Heart left ventricle (tissue), 16 donors: ENCODE results near the gene PDE10A. TPM values are rescaled to one million over a fixed set of nuclear protein-coding genes. Genes with fewer than 3 reads are reported as not detected.
"Not testable (repeated sequence)": the region's sequence is repeated elsewhere in the genome, so short reads cannot be mapped to it uniquely, and the experiment has no call there.

Source experiments
- ATAC-seq, 4 donors: fragments of 200-7000 bp; cut with Tn5 transposase; one replicate each; pipeline ENCODE4 v1.9.1; 2020 to 2022; ENCODE audit warnings: moderate library complexity in 4 of 4, mild to moderate bottlenecking in 3 of 4, moderate number of reproducible peaks in 1 of 4
- DNase-seq, 5 donors: peaks; one replicate each; pipeline ENCODE4 v3.0.0-alpha.2; 2020
- H3K27ac ChIP-seq, 12 donors: fragments of 200-600 bp; sonication (generic) in 4 of 12; one replicate each; pipeline versions ENCODE4 v1.5.0 to v1.8.0; 2016 to 2022; ENCODE audit warnings: mild to moderate bottlenecking in 2 of 12
- H3K27me3 ChIP-seq, 9 donors: fragments of 200-600 bp; sonication (generic) in 2 of 9; one replicate each; pipeline versions ENCODE4 v1.5.1 to v1.8.0; 2016 to 2022; ENCODE audit warnings: mild to moderate bottlenecking in 3 of 9
- H3K36me3 ChIP-seq, 9 donors: fragments of 200-600 bp; sonication (generic) in 2 of 9; one replicate each; pipeline versions ENCODE4 v1.5.0 to v1.8.0; 2018 to 2022; ENCODE audit warnings: mild to moderate bottlenecking in 2 of 9
- H3K4me1 ChIP-seq, 12 donors: fragments of 200-600 bp; sonication (generic) in 4 of 12; one replicate each; pipeline versions ENCODE4 v1.5.0 to v1.8.0; 2016 to 2022; ENCODE audit warnings: mild to moderate bottlenecking in 3 of 12
- H3K4me3 ChIP-seq, 12 donors: fragments of 200-600 bp; sonication (generic) in 4 of 12; one replicate each; pipeline versions ENCODE4 v1.5.0 to v1.8.0; 2017 to 2022; ENCODE audit warnings: mild to moderate bottlenecking in 9 of 12, moderate library complexity in 4 of 12
- H3K9me3 ChIP-seq, 12 donors: fragments of 200-600 bp; sonication (generic) in 4 of 12; one replicate each; pipeline versions ENCODE4 v1.5.0 to v1.8.0; 2016 to 2022; ENCODE audit warnings: mild to moderate bottlenecking in 1 of 12
- POLR2A ChIP-seq, 2 donors: fragments of 450-650 bp; IDR thresholded peaks; one replicate each; pipeline ENCODE4 v1.6.1; 2017; ENCODE audit warnings: antibody characterized with exemption in 2 of 2, mild to moderate bottlenecking in 2 of 2, moderate library complexity in 2 of 2
- WGBS, 4 donors: extraction: QIAGEN DNeasy Blood & Tissue Kit in 2 of 4; methylation state at CpG; one replicate each; pipeline versions ENCODE4 v1.1.5 to v1.1.7; 2013 to 2018; 5-methylcytosine and 5-hydroxymethylcytosine counted together
- intact Hi-C, 10 donors: fragments of 100-400 bp; cut with DNase I; formaldehyde crosslinking; loops; one replicate each; pipeline versions ENCODE4 v1.11.1 to v1.14.2; 2022
- polyA plus RNA-seq, 2 donors: library from polyadenylated mRNA; stranded (reverse); fragments of 200-250 nt; gene quantifications; one replicate each; pipeline ENCODE4 v1.2.3, GENCODE V29; 2013
- total RNA-seq, 9 donors: library from RNA; depleted of rRNA in 2 of 9; stranded (reverse); fragments of >200 nt in 2 of 9; fragmentation: NEBNext Ultra II Directional in 3 of 9; extraction: Animal tissue kit (Norgen Biotek cat#: 25700) in 3 of 9; gene quantifications; one replicate each; pipeline versions ENCODE4 v1.1.0 to v1.2.4, GENCODE V29; 2016 to 2023
- TF ChIP-seq, protein P1 (sequence below), 12 donors: fragments of 200-600 bp; sonication (generic) in 4 of 12; IDR thresholded peaks; one replicate each; pipeline versions ENCODE4 v1.5.0 to v1.8.0; 2018 to 2022; ENCODE audit warnings: antibody characterized with exemption in 12 of 12, mild to moderate bottlenecking in 5 of 12
- donor health status: ischemic (EF 13 %, LVEDD 7.1; RV severe dilation, severe dysfunction).
- donor health status: healthy with polysubstance abuse.
- donor health status: DM: no; HTN: yes; CAD: no.
- donor health status: DM: no; HTN: no; CAD: no.
- donor health status: ischemic (EF 25% LVEDD 6.9; RV normal size, moderate dysfunction).
- donor health status: ischemic (EF 25% LVEDD 5.7; RV mildly dilated, moderate dysfunction).
- donor health status: healthy.
- donor health status: DM: yes; HTN: yes; CAD: no.
- donor health status: ischemic (EF 35%, LVEDD 5.7; RV mildly dilated, moderate dysfunction).
- donor health status: nonischemic (EF 11% LVEDD 7.7; RV severe dilation, severe dysfunction).
- donor health status: DM: yes; HTN: yes; CAD: no.
- donor health status: PGD.
- donor health status: ischemic (EF 29% LVEDD 5.4; RV normal size, mild dysfunction).
- donor health status: nonischemic (EF 23%, LVEDD 6.1; RV moderate dilation, normal function).

PDE10A gene
- total and polyA plus RNA-seq, 11 donors = 4.2 to 22.4 (median 12.8) TPM

DNA sequence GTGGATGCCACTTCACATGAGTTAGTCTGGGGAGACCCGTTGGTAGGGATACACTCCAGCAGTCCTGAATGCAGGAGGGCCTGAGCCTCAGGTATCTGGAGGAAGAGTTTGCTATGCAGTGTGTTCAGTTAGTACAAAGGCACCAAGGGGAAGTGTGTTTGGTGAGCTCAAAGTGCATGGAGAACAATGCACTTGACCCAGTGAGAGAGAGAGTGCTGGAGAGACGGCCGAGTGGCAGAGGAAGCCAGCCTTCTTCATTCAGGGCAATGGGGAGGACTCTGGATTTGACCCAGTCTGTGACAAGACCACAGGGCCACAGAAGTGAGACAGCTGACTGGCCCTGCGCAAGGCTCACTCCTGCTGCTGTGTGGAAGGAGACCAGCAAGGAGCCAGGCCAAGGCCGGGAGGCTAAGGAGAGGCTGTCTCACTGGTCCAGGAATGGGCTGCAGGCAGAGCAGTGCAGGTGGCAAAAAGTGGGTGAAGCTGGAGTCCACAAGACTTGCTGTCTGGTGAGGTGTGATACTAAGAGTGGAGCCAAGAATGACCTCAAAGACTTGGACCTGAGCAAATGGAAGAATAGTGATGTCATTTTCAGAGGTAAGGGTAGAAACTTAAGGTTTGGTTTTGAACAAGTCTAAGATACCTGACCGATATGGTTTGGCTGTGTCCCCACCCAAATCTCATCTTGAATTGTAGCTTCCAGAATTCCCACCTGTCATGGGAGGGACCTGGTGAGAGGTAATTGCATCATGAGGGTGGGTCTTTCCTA is 38.0 kb downstream of the PDE10A start:
- H3K36me3 ChIP-seq = no peaks in the 10 kb centered on the region
- no peaks in the 10 kb centered on the region for H3K27me3 ChIP-seq
- no peaks in the 10 kb centered on the region for H3K9me3 ChIP-seq
- intact Hi-C loops = no loop called here
- WGBS, 4 donors = 90 to 95% (median 95%) methylated on average over 6 of the region's 6 CpGs
- H3K4me1 ChIP-seq = peaks cover 0 to 13% (median 0%) of the 10 kb centered on the region in 12 donors
- no peak overlapping the region for H3K4me3 ChIP-seq
- ATAC-seq (peak in 1 of 4 donors; percentile 47), DNase-seq (no peak)
- no peak overlapping the region for H3K27ac ChIP-seq
- TF ChIP-seq, protein P1, sequence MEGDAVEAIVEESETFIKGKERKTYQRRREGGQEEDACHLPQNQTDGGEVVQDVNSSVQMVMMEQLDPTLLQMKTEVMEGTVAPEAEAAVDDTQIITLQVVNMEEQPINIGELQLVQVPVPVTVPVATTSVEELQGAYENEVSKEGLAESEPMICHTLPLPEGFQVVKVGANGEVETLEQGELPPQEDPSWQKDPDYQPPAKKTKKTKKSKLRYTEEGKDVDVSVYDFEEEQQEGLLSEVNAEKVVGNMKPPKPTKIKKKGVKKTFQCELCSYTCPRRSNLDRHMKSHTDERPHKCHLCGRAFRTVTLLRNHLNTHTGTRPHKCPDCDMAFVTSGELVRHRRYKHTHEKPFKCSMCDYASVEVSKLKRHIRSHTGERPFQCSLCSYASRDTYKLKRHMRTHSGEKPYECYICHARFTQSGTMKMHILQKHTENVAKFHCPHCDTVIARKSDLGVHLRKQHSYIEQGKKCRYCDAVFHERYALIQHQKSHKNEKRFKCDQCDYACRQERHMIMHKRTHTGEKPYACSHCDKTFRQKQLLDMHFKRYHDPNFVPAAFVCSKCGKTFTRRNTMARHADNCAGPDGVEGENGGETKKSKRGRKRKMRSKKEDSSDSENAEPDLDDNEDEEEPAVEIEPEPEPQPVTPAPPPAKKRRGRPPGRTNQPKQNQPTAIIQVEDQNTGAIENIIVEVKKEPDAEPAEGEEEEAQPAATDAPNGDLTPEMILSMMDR (IDR thresholded peaks at IDR 0.05) = no peak
- TF ChIP-seq POLR2A (IDR thresholded peaks at IDR 0.05) = no peak

DNA sequence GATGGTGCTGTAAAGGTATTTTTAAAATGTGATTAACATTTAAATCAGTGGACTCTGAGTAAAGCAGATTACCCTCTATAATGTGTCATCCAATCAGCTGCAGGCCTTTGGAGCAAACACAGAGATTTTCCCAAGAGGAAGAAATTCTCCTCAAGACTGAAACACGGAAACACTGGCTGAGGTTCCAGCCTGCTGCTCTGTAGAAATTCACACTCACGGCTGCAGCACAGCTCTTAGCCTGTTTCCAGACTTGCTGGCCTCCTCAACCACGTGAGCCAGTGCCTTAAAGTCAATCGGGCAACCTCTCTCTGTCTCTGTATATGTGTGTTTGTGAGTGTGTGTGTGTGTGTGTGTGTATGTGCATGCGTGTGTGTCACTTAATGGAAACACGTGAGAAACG is 41.1 kb downstream of the PDE10A start:
- H3K4me3 ChIP-seq = no peak overlapping the region
- peak in 1 of 4 donors; percentile 26 for ATAC-seq

DNA sequence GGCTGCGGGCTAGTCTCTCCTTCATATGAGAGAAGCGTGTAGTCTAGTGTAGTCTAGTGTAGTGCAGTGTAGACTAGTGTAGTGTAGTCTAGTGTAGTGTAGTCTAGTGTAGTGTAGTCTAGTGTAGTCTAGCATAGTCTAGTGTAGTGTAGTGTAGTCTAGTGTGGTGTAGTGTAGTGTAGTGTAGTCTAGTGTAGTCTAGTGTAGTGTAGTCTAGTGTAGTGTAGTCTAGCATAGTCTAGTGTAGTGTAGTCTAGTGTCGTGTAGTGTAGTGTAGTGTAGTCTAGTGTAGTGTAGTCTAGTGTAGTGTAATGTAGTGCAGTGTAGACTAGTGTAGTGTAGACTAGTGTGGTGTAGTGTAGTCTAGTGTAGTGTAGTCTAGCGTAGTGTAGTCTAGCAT is 44.1 kb downstream of the PDE10A start:
- peaks cover 0 to 21% (median 3%) of the 10 kb centered on the region in 12 donors for H3K4me1 ChIP-seq
- not testable (repeated sequence) for H3K4me3 ChIP-seq, H3K27ac ChIP-seq, H3K27me3 ChIP-seq, H3K36me3 ChIP-seq, DNase-seq, H3K9me3 ChIP-seq, ATAC-seq
- 97 to 99% (median 98%) methylated on average over 4 of the region's 4 CpGs for WGBS, 4 donors
- intact Hi-C loops = loop anchor here in 1 of 10 donors (5.0 kb wide), 1 partner anchor 43 kb away; the partner anchor contains the start of gene PDE10A

More for the DNA sequence above, 41.1 kb downstream of the PDE10A start:
- Histone ChIP-seq H3K9me3 (no peaks in the 10 kb centered on the region), H3K4me1 (peaks cover 0 to 15% (median 0%) of the 10 kb centered on the region in 12 donors), H3K36me3 (no peaks in the 10 kb centered on the region), H3K27me3 (no peaks in the 10 kb centered on the region), H3K27ac (no peak overlapping the region)
- TF ChIP-seq, protein P1 (IDR thresholded peaks at IDR 0.05) = no peak
- no peak for TF ChIP-seq POLR2A (IDR thresholded peaks at IDR 0.05)
- no peak for DNase-seq
- intact Hi-C loops = no loop called here
- WGBS, 4 donors = 63 to 80% (median 69%) methylated on average over 7 of the region's 7 CpGs

DNA sequence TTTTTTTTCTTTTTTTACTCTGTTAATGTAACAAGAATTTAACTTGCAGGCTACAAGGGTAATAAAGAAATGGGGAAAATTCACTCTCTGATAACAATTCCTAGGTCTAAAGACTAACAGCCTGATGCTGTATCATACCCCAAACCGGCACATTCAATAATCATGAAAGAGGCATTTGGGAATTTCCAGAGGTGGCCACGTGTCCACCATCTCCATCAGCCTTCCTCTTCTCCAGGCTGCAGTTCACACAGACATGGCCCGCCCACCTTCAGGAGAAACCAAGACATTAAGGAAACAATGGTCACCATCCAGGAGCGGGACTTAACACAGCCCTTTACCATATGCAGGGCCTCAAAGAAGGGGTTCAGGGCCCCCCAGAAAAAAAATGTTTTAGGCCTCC is 44.8 kb downstream of the PDE10A start:
- H3K27me3 ChIP-seq = no peaks in the 10 kb centered on the region
- ATAC-seq (no peak), DNase-seq (no peak)
- H3K9me3 ChIP-seq = no peaks in the 10 kb centered on the region
- intact Hi-C loops = loop anchor here in 1 of 10 donors (5.0 kb wide), 1 partner anchor 44 kb away; the partner anchor contains the start of gene PDE10A
- no peak overlapping the region for H3K4me3 ChIP-seq
- 80 to 85% (median 84%) methylated on average over 4 of the region's 4 CpGs for WGBS, 4 donors
- H3K36me3 ChIP-seq = no peaks in the 10 kb centered on the region
- H3K27ac ChIP-seq = no peak overlapping the region
- no peak for TF ChIP-seq POLR2A (IDR thresholded peaks at IDR 0.05)
- TF ChIP-seq, protein P1 (IDR thresholded peaks at IDR 0.05) = no peak
- peaks cover 0 to 21% (median 3%) of the 10 kb centered on the region in 12 donors for H3K4me1 ChIP-seq
